Testis (tissue), 2 donors: ENCODE results near the gene PLBD2.

Experiments
- POLR2A ChIP-seq: fragments of 450-650 bp; IDR thresholded peaks from one replicate; pipeline ENCODE4 v1.6.1; 2017; ENCODE audit warnings: antibody characterized with exemption, mild to moderate bottlenecking, moderate library complexity
- TF ChIP-seq, protein P1 (sequence below), 3 experiments: fragments of 450-650 bp in 2 of 3; fragments of 200-600 bp in 1 of 3; sonication (generic) in 1 of 3; IDR thresholded peaks; one replicate each; pipeline ENCODE4 v1.5.1; 2016 to 2019; ENCODE audit warnings: antibody characterized with exemption in 3 of 3, mild to moderate bottlenecking in 2 of 3, moderate library complexity in 1 of 3

DNA sequence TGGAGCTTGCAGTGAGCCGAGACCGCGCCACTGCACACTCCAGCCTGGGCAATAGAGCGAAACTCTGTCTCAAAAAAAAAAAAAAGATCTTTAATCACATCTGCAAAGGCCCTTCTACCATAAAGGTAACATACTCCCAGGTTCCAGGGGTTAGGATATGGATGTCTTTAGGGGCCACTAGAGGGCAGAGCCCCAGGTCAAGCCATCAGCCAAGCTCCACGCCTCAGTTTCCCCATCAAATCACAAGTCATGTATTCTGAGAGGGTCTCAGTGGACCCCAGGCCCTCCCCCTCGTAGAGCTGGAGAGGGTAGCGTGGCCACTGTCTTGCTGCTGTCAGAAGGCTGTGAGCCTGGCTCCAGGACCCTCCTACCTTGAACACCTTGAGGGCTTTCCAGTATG, 42.2 kb upstream of the PLBD2 start:
- TF ChIP-seq, protein P1, sequence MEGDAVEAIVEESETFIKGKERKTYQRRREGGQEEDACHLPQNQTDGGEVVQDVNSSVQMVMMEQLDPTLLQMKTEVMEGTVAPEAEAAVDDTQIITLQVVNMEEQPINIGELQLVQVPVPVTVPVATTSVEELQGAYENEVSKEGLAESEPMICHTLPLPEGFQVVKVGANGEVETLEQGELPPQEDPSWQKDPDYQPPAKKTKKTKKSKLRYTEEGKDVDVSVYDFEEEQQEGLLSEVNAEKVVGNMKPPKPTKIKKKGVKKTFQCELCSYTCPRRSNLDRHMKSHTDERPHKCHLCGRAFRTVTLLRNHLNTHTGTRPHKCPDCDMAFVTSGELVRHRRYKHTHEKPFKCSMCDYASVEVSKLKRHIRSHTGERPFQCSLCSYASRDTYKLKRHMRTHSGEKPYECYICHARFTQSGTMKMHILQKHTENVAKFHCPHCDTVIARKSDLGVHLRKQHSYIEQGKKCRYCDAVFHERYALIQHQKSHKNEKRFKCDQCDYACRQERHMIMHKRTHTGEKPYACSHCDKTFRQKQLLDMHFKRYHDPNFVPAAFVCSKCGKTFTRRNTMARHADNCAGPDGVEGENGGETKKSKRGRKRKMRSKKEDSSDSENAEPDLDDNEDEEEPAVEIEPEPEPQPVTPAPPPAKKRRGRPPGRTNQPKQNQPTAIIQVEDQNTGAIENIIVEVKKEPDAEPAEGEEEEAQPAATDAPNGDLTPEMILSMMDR (IDR thresholded peaks at IDR 0.05): no peak
- TF ChIP-seq POLR2A: no peak
